Endothelial cell of umbilical vein (primary cell): ENCODE data around the gene DLEC1. TPM values are rescaled to one million over a fixed set of nuclear protein-coding genes. Genes with fewer than 3 reads are reported as not detected.

Source experiments
- BruUV-seq: library from RNA; stranded (reverse); fragments of 400-500 nt; replicated peaks from 2 replicates; lab custom pipeline; 2021; lab: Mats Ljungman, UMichigan
- CTCF ChIA-PET: fragments of 300-600, 350-600 bp; sonication (Branson Sonifier 250); formaldehyde crosslinking; loops from one replicate; lab custom pipeline; 2021; ENCODE audit warnings: antibody characterized with exemption, inconsistent platforms; lab: Charles Lee
- POLR2A ChIA-PET: fragments of 300-600, 350-600 bp; sonication (Branson Sonifier 250); formaldehyde crosslinking; loops from one replicate; lab custom pipeline; 2021; ENCODE audit warnings: antibody characterized with exemption, inconsistent platforms; lab: Charles Lee
- DNase-seq: peaks from one replicate; pipeline ENCODE4 v3.0.0-alpha.2; 2011; ENCODE audit warnings: low read depth, low spot score
- FAIRE-seq: peaks from 2 replicates; lab custom pipeline; 2011; peaks lifted over from hg19 to GRCh38; lab: Jason Lieb, UNC
- H2AFZ ChIP-seq: 2 replicates; pipeline ENCODE4 v1.6.0; 2012; ENCODE audit warnings: low read depth, low read length, control low read depth, inconsistent platforms
- H3K27ac ChIP-seq: 2 replicates; pipeline ENCODE4 v1.5.1; 2011; ENCODE audit warnings: low read depth, mild to moderate bottlenecking, control low read depth, low read length, moderate library complexity; ENCODE audit not compliant: insufficient read depth
- H3K27me3 ChIP-seq, 2 experiments: 2 replicates each; pipeline versions ENCODE4 v1.6.0 to v1.6.1; 2011; ENCODE audit warnings: low read length in 2 of 2, mixed read lengths in 1 of 2; ENCODE audit not compliant: control insufficient read depth in 2 of 2, insufficient read depth in 2 of 2
- H3K36me3 ChIP-seq, 2 experiments: 2 replicates in 1 of 2; 3 replicates in 1 of 2; pipeline ENCODE4 v1.5.1; 2011; ENCODE audit warnings: low read length in 2 of 2, mild to moderate bottlenecking in 1 of 2, moderate library complexity in 1 of 2; ENCODE audit not compliant: control insufficient read depth in 2 of 2, insufficient read depth in 2 of 2; ENCODE audit errors: extremely low read depth in 1 of 2
- H3K4me1 ChIP-seq: 3 replicates; pipeline ENCODE4 v1.5.1; 2011; ENCODE audit warnings: mild to moderate bottlenecking, low read length; ENCODE audit not compliant: control insufficient read depth, insufficient read depth; ENCODE audit errors: extremely low read depth
- H3K4me2 ChIP-seq: 2 replicates; pipeline ENCODE4 v1.6.1; 2011; ENCODE audit warnings: low read length, control low read depth, mixed read lengths; ENCODE audit not compliant: insufficient read depth
- H3K4me3 ChIP-seq, 3 experiments: fragments of 200-600 bp in 1 of 3; sonication (generic), shearing (Covaris generic) in 1 of 3; replicated peaks in 1 of 3; 2 replicates each; pipeline ENCODE4 v1.5.1; 2011 to 2016; ENCODE audit warnings: control low read depth in 3 of 3, low read length in 3 of 3, mild to moderate bottlenecking in 2 of 3, inconsistent platforms in 1 of 3, low read depth in 1 of 3, moderate library complexity in 1 of 3; ENCODE audit not compliant: insufficient read depth in 1 of 3
- H3K79me2 ChIP-seq: 2 replicates; pipeline ENCODE4 v1.6.0; 2012; ENCODE audit warnings: low read length, inconsistent platforms; ENCODE audit not compliant: control insufficient read depth, insufficient read depth
- H3K9ac ChIP-seq: replicated peaks from 2 replicates; pipeline ENCODE3; 2011; ENCODE audit warnings: low read length, control low read depth; ENCODE audit not compliant: insufficient read depth; ENCODE audit errors: extremely low read depth
- H3K9me1 ChIP-seq: replicated peaks from 3 replicates; pipeline ENCODE4 v1.6.0; 2011; ENCODE audit warnings: mild to moderate bottlenecking, low read length; ENCODE audit not compliant: control insufficient read depth, insufficient read depth; ENCODE audit errors: extremely low read depth
- H3K9me3 ChIP-seq: replicated peaks from 2 replicates; pipeline ENCODE4 v1.5.1; 2012; ENCODE audit warnings: low read length, inconsistent platforms; ENCODE audit not compliant: control insufficient read depth, insufficient read depth
- H4K20me1 ChIP-seq: replicated peaks from 2 replicates; pipeline ENCODE3; 2011; ENCODE audit warnings: mild to moderate bottlenecking, low read length; ENCODE audit not compliant: control insufficient read depth, insufficient read depth; ENCODE audit errors: extremely low read depth
- EZH2 ChIP-seq: IDR thresholded peaks from 2 replicates; pipeline ENCODE4 v1.6.1; 2012; ENCODE audit warnings: borderline replicate concordance, low read depth, mild to moderate bottlenecking, moderate library complexity, low read length, inconsistent platforms; ENCODE audit not compliant: severe bottlenecking
- MAX ChIP-seq: IDR thresholded peaks from 2 replicates; pipeline ENCODE4 v1.6.1; 2011; ENCODE audit not compliant: insufficient read depth, insufficient read length
- POLR2AphosphoS5 ChIP-seq: IDR thresholded peaks from 2 replicates; pipeline ENCODE4 v1.6.1; 2012; ENCODE audit warnings: low read depth, mild to moderate bottlenecking, control low read depth, low read length, moderate library complexity; ENCODE audit not compliant: insufficient read depth
- dilution Hi-C: fragments of 300-500 bp; cut with MboI; formaldehyde crosslinking; loops from one replicate; pipeline ENCODE4 v1.15.0; 2019; ENCODE audit warnings: low sequenced_read_pairs; ENCODE audit not compliant: extremely low pct_ligation_motif_present
- intact Hi-C: fragments of 100-400 bp; cut with micrococcal nuclease; formaldehyde crosslinking; loops from one replicate; pipeline ENCODE4 v1.10.0; 2022
- polyA plus RNA-seq, 4 experiments: library from polyadenylated mRNA; depleted of rRNA in 3 of 4; stranded (reverse) in 3 of 4; unstranded in 1 of 4; fragments of >200 nt; gene quantifications; 2 replicates each; pipeline versions ENCODE4 v1.2.1 to v1.2.3, GENCODE V29; 2011 to 2012; ENCODE audit warnings: missing spikeins in 1 of 4
- total RNA-seq: library from RNA; stranded (reverse); gene quantifications from 2 replicates; pipeline ENCODE4 v1.2.3, GENCODE V29; 2021
- TF ChIP-seq, protein P1 (sequence below), 2 donors: IDR thresholded peaks; 1 replicate in 1 of 2; 2 replicates in 1 of 2; pipeline ENCODE4 v1.5.1; 2011; ENCODE audit warnings: low read length in 2 of 2, mild to moderate bottlenecking in 2 of 2, moderate library complexity in 2 of 2, control low read depth in 1 of 2, inconsistent platforms in 1 of 2, low read depth in 1 of 2; ENCODE audit not compliant: insufficient read depth in 1 of 2; ENCODE audit errors: extremely low read depth in 1 of 2

Gene DLEC1
- total and polyA plus RNA-seq, 2 donors (not counting 3 experiments of a cell fraction or from before 2014, with no cell fraction given) = not detected

DNA sequence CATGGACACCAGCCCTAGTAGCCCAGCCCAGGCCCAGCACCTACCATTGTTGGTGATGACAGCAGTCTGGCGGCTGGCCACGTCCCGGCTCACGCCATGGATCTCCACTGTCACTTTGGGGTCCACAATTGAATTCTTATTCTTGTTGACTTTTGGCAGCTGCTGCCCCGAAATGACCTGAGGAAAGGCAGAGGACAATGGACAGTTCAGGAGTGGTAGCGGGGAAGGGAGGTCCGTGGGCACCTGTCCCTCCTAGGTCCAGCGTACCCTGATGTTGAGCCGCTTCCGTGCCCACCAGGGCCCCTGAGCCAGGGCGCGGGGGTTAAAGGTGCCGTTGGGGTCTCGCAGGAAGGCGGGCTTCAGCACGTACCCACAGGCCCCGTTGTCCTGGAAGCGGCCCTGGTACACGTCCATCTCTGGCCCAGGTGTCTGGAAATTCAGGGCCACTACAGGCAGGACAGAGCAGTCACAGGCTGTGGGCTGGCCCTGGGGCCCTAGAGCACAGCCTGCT is 30.8 kb upstream of the DLEC1 start:
- H4K20me1 ChIP-seq = no peaks in the 10 kb centered on the region
- H3K9me3 ChIP-seq = no peaks in the 10 kb centered on the region
- BruUV-seq = no TSS peak
- no peak overlapping the region for H3K27ac ChIP-seq
- H3K27me3 ChIP-seq = no peaks in the 10 kb centered on the region
- no peak overlapping the region for H3K9ac ChIP-seq
- dilution Hi-C loops = no loop called here
- H3K9me1 ChIP-seq = no peaks in the 10 kb centered on the region
- no peak overlapping the region for H3K4me2 ChIP-seq
- TF ChIP-seq MAX (no peak), EZH2 (no peak), POLR2AphosphoS5 (no peak)
- TF ChIP-seq, protein P1, sequence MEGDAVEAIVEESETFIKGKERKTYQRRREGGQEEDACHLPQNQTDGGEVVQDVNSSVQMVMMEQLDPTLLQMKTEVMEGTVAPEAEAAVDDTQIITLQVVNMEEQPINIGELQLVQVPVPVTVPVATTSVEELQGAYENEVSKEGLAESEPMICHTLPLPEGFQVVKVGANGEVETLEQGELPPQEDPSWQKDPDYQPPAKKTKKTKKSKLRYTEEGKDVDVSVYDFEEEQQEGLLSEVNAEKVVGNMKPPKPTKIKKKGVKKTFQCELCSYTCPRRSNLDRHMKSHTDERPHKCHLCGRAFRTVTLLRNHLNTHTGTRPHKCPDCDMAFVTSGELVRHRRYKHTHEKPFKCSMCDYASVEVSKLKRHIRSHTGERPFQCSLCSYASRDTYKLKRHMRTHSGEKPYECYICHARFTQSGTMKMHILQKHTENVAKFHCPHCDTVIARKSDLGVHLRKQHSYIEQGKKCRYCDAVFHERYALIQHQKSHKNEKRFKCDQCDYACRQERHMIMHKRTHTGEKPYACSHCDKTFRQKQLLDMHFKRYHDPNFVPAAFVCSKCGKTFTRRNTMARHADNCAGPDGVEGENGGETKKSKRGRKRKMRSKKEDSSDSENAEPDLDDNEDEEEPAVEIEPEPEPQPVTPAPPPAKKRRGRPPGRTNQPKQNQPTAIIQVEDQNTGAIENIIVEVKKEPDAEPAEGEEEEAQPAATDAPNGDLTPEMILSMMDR (IDR thresholded peaks at IDR 0.05; ENCODE audit: extremely low read depth in 1 of 2, insufficient read depth in 1 of 2, low read depth in 1 of 2, low read length in 2 of 2) = no peak
- no peak overlapping the region for H2AFZ ChIP-seq
- H3K4me3 ChIP-seq = no peak overlapping the region
- H3K36me3 ChIP-seq = peaks cover 0 to 9% of the 10 kb centered on the region in 2 experiments
- H3K4me1 ChIP-seq = no peaks in the 10 kb centered on the region
- ChIA-PET POLR2A (no interaction called here), CTCF (no interaction called here)
- FAIRE-seq (no peak), DNase-seq (no peak)
- no peaks in the 10 kb centered on the region for H3K79me2 ChIP-seq
- intact Hi-C loops = no loop called here
